A549 (cell line): ENCODE results near the gene CEP76.

Experiments
- FOSL2 ChIP-seq, 2 experiments: fragments of 450-650 bp in 1 of 2; fragments of >200 bp in 1 of 2; sonication (Bioruptor Twin) in 1 of 2; formaldehyde crosslinking; IDR thresholded peaks; 2 replicates each; pipeline versions ENCODE4 v1.5.0 to v1.6.1; 2016 to 2020; ENCODE audit warnings: mild to moderate bottlenecking in 1 of 2, moderate library complexity in 1 of 2
- GATA3 ChIP-seq: IDR thresholded peaks from 2 replicates; pipeline ENCODE4 v1.6.1; 2012; ENCODE audit warnings: borderline replicate concordance
- HOXA7 ChIP-seq: fragments of 250-450 bp; sonication (Bioruptor Pico); IDR thresholded peaks from 2 replicates; pipeline ENCODE4 v1.5.0; 2020; ENCODE audit warnings: mild to moderate bottlenecking, moderate library complexity
- JUNB ChIP-seq: fragments of >200 bp; sonication (Bioruptor Twin); formaldehyde crosslinking; IDR thresholded peaks from 2 replicates; pipeline ENCODE4 v1.6.1; 2016
- MAFK ChIP-seq: fragments of 450-650 bp; IDR thresholded peaks from 2 replicates; pipeline ENCODE4 v1.6.1; 2014; ENCODE audit not compliant: partially characterized antibody
- RAD21 ChIP-seq, 2 experiments: fragments of >200 bp in 1 of 2; sonication (Bioruptor Twin) in 1 of 2; formaldehyde crosslinking in 1 of 2; IDR thresholded peaks in 1 of 2; conservative IDR thresholded peaks in 1 of 2; 2 replicates in 1 of 2; 3 replicates in 1 of 2; pipeline ENCODE4 v1.6.1; 2012 to 2018; ENCODE audit warnings: inconsistent platforms in 1 of 2
- SMC3 ChIP-seq: fragments of >200 bp; sonication (Bioruptor Twin); formaldehyde crosslinking; IDR thresholded peaks from 3 replicates; pipeline ENCODE4 v1.6.1; 2018; ENCODE audit warnings: inconsistent platforms
- SREBF2 ChIP-seq: fragments of 450-650 bp; IDR thresholded peaks from 2 replicates; pipeline ENCODE4 v1.6.1; 2014; ENCODE audit warnings: mild to moderate bottlenecking, moderate library complexity
- TF ChIP-seq, protein P1 (sequence below): fragments of 200-600 bp; sonication (generic); IDR thresholded peaks from 2 replicates; pipeline ENCODE4 v1.6.1; 2016; ENCODE audit warnings: antibody characterized with exemption, mild to moderate bottlenecking, moderate library complexity
- TF ChIP-seq, protein P2 (sequence below): fragments of >200 bp; sonication (Bioruptor Twin); formaldehyde crosslinking; IDR thresholded peaks from 3 replicates; pipeline ENCODE4 v1.5.1; 2016

GRCh38 chr18:12657684-12658425 lies 44.7 kb downstream of the CEP76 start, which contains the start of gene SPIRE1:
- TF ChIP-seq, protein P1, sequence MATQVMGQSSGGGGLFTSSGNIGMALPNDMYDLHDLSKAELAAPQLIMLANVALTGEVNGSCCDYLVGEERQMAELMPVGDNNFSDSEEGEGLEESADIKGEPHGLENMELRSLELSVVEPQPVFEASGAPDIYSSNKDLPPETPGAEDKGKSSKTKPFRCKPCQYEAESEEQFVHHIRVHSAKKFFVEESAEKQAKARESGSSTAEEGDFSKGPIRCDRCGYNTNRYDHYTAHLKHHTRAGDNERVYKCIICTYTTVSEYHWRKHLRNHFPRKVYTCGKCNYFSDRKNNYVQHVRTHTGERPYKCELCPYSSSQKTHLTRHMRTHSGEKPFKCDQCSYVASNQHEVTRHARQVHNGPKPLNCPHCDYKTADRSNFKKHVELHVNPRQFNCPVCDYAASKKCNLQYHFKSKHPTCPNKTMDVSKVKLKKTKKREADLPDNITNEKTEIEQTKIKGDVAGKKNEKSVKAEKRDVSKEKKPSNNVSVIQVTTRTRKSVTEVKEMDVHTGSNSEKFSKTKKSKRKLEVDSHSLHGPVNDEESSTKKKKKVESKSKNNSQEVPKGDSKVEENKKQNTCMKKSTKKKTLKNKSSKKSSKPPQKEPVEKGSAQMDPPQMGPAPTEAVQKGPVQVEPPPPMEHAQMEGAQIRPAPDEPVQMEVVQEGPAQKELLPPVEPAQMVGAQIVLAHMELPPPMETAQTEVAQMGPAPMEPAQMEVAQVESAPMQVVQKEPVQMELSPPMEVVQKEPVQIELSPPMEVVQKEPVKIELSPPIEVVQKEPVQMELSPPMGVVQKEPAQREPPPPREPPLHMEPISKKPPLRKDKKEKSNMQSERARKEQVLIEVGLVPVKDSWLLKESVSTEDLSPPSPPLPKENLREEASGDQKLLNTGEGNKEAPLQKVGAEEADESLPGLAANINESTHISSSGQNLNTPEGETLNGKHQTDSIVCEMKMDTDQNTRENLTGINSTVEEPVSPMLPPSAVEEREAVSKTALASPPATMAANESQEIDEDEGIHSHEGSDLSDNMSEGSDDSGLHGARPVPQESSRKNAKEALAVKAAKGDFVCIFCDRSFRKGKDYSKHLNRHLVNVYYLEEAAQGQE: no peak
- TF ChIP-seq, protein P2, sequence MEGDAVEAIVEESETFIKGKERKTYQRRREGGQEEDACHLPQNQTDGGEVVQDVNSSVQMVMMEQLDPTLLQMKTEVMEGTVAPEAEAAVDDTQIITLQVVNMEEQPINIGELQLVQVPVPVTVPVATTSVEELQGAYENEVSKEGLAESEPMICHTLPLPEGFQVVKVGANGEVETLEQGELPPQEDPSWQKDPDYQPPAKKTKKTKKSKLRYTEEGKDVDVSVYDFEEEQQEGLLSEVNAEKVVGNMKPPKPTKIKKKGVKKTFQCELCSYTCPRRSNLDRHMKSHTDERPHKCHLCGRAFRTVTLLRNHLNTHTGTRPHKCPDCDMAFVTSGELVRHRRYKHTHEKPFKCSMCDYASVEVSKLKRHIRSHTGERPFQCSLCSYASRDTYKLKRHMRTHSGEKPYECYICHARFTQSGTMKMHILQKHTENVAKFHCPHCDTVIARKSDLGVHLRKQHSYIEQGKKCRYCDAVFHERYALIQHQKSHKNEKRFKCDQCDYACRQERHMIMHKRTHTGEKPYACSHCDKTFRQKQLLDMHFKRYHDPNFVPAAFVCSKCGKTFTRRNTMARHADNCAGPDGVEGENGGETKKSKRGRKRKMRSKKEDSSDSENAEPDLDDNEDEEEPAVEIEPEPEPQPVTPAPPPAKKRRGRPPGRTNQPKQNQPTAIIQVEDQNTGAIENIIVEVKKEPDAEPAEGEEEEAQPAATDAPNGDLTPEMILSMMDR: no peak
- TF ChIP-seq RAD21 (conservative IDR thresholded peaks at IDR 0.05 in 1 of 2, IDR thresholded peaks at IDR 0.05 in 1 of 2) (peak in 1 of 2 experiments; percentile 27; a peak in 1 of 5 replicates), SREBF2 (no peak), HOXA7 (CRISPR knock-in tag) (no peak), MAFK (no peak), JUNB (no peak), SMC3 (0 out of 3 replicates have a peak, but pooled peaks have one; percentile 16), FOSL2 (IDR thresholded peaks at IDR 0.05) (no peak), FOSL2 (CRISPR knock-in tag; IDR thresholded peaks at IDR 0.05) (no peak), GATA3 (no peak)
